Prostate gland (tissue), 2 donors: ENCODE measurements around the gene NAV2.

ENCODE experiments used
- POLR2A ChIP-seq: fragments of 450-650 bp; IDR thresholded peaks from one replicate; pipeline ENCODE4 v1.6.1; 2016; ENCODE audit warnings: antibody characterized with exemption, mild to moderate bottlenecking
- TF ChIP-seq, protein P1 (sequence below), 4 experiments: fragments of 200-600 bp in 2 of 4; fragments of 450-650 bp in 2 of 4; sonication (generic) in 2 of 4; IDR thresholded peaks; 1 replicate in 3 of 4; 2 replicates in 1 of 4; pipeline ENCODE4 v1.5.1; 2016 to 2019; ENCODE audit warnings: antibody characterized with exemption in 4 of 4, mild to moderate bottlenecking in 2 of 4, moderate library complexity in 2 of 4

DNA sequence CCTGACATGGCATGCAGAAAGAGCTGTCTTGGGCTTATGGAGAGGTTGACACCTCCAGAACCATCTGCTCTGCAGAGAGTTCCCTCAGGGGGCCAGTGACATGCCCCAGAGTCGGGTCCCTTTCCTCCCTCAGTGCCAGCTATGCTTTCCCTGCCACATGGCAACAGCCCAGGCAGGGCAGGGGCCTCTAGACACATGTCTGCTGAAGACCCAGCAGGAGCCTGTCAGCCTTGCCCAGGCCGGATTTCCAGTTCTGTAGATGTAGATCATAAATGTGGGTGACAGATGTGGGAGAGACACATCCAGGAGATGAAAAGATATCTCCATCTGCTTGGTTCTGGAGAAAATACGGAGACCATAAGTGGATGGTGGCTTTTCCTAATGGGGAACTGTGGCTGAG is 25.5 kb downstream of the NAV2 start:
- TF ChIP-seq POLR2A: no peak
- TF ChIP-seq, protein P1, sequence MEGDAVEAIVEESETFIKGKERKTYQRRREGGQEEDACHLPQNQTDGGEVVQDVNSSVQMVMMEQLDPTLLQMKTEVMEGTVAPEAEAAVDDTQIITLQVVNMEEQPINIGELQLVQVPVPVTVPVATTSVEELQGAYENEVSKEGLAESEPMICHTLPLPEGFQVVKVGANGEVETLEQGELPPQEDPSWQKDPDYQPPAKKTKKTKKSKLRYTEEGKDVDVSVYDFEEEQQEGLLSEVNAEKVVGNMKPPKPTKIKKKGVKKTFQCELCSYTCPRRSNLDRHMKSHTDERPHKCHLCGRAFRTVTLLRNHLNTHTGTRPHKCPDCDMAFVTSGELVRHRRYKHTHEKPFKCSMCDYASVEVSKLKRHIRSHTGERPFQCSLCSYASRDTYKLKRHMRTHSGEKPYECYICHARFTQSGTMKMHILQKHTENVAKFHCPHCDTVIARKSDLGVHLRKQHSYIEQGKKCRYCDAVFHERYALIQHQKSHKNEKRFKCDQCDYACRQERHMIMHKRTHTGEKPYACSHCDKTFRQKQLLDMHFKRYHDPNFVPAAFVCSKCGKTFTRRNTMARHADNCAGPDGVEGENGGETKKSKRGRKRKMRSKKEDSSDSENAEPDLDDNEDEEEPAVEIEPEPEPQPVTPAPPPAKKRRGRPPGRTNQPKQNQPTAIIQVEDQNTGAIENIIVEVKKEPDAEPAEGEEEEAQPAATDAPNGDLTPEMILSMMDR (IDR thresholded peaks at IDR 0.05): no peak
